HS-5 (cell line): ENCODE data around the gene SLC2A8.

ENCODE experiments used
- DNase-seq: peaks from one replicate; pipeline ENCODE4 v3.0.0-alpha.2; 2012; ENCODE audit warnings: low read depth

SLC2A8 gene

DNA sequence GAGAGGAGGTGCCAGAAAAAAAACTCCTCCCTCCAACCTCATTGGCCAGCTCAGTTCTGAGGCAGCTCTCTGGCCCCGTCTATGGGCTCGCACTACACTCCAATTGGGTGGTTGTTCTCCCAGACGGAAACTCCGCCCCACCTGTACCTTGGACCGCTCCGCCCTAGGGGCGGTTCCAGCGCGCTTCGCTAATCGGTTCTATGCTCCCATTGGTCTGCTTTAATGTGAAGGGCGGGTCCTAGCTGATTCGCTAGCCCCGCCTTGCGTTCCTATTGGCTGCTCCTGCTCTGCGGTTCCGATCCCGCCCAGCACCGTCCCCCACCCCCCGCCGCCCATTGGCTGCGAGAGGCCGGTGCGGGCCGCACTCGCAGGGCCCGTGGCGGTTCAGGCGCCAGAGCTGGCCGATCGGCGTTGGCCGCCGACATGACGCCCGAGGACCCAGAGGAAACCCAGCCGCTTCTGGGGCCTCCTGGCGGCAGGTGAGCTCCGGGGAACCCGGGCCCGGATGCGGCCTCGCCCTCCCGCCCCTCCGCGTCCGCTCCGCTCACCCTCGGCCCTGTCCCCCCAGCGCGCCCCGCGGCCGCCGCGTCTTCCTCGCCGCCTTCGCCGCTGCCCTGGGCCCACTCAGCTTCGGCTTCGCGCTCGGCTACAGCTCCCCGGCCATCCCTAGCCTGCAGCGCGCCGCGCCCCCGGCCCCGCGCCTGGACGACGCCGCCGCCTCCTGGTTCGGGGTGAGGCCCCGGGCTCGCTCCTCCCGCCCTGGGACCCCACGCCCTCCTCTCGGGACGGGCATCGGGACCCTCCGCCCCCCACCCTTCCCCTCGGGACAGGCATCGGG lies at the start of gene SLC2A8:
SLC2A8 (plus strand) TSS at position 362 of the 838 bp plus-strand sequence; CDS start at position 424, 62 bp downstream.
- peak; percentile 97 for DNase-seq

DNA sequence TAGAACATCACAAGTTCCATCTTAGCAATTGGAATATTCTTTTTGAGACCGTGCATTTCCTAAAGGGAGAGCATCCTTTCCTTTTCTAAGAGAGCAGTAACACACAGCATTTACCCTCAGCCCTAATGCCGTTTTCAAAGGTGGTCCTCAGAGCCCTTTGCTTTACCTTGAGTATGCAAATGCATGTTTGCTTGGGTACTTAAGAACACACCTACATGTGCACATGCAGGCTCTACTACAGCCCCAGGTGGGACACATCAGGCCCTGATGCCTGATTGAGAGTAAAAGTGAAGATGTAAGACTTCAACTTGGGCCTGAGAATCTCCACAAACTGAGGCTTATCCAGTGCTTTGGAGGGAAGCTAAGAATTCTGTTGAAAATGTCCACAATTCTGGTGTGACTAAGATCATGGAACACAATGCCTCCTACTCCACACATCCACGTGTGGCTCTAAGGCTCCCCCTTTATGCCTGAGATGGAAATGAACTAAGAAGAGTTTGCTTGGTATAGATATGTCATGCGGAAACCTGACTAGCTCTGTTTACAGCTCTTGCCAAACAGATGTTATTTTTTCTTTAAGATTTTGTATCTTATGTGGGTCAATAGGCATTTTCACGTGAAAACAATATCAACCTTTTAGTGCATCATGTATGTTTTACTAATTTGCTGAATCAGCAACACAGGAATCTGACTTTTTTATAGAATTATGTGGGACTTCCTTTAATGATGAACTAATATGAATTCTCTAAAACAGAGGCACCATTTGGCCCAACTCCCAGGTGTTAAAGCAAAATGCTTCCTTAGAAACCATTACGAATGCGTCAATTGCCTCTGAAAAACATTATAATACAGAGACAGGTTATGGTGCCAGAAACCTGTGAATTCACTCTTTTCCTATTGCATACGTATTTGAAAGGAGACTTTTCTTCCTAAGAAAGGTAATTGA lies 48.9 kb upstream of the SLC2A8 start:
- peak; percentile 9 for DNase-seq

- DNase-seq = no peak
Observed at GRCh38 chr9:127349483-127350113, 47.4 kb upstream of the SLC2A8 start.

DNA sequence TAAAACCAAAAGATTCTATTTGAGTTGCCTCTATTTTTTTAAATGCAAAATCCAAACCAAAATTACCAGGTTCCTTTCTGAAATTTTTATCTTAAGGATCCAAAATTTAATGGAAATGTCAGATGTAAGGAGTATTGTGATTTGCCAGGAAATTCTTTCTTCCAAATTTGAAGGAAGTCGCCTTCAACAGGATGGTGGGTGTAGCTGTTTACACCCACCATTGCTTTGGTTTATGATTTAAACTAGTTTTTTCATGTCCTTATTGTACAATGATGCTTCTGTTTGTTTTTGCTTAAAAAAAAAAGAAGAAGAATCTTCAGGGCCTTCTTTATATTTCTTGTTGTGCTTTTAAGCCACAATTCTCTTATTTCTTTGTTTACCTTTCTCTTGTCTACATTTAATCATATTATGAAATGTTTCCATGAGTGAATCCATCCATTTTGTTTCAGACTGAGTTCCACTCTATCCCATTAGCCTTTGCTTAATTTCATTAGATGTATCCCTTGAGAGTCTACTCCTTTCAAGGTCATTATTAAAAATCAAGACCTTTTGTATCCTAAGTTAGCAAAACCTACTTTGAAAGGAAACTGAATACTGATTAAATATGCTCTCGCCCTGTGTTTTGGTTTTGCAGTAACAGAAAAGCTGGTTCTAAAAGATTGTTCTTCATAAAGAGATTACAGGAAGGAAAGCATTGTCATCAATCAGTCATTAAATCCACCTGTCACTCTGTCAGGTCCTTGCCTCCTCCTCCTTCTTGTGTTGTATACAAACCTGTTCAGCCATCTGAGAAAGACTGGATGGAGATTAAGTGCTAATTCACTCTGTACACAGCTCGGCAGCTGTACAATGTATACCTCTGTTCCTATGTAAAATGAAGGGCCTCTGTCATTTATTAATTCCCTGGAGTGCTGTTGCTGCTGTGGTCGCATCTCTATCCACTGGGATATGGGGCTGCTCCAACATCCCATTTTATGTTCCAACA lies 45.5 kb upstream of the SLC2A8 start:
- DNase-seq = no peak

DNA sequence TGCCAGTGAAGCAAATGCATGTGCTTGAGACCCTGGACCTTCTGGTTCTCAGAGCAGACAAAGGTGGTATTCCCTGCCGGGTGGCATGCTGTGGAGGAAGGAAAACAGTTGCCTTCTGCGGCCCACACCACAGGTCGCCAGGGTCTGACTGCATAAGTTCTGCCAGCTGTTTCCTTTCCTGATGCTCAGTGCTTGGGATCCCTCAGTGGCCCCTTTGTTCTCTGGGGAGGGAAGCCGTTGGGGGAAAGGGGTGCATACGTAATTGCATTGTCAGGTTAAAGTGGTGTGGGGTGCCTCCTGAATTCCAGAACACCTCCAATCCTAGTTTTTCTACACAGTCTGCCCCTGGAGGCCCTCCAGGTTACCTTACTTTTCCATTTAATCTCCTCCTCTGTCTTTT lies 43.1 kb upstream of the SLC2A8 start:
- DNase-seq = no peak

DNA sequence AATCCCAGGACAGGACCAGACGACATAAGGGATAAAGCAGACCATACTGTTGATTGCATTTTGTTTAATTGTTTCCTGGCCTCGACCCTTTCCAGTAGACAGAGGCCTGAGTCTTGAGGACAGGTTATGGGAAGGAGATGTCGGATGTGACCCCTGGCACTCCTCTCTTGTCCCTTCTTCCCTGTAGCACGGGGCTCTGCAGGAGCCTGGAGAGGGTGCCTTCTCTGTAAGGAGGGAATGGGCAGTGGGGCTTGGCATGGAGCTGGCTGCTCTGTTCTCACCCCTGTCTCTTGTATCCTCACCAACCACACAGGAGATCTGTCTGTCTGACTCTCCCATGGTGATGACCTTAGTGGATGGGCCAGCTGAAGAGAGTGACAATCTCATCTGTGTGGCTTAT lies 40.1 kb upstream of the SLC2A8 start:
- DNase-seq = no peak

DNA sequence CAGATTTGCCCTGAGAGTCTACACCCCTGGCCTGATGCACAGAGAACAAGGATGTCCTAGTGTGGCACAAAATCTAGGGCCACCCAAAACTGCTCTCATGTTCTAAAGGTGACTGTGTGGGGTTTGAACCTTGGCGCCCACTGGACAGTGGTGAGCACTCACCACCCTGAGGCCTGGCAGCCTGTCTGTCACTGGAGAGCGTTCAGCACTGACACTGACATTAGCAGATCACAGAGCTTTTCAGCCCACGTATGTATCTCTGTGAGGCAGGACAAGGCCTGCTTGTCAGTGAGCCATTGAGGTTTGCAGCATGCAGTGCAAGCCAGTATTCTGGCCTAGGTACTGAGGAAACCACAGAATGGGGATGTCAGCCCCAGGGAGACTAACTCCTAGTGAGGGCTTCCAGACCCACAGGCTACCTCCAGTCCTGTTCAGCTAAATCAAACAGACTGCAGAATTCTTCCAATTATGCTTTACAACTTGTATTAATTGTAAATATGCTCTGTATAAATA lies 38.9 kb upstream of the SLC2A8 start:
- no peak for DNase-seq

- no peak for DNase-seq
Observed at GRCh38 chr9:127358770-127359169, 38.2 kb upstream of the SLC2A8 start.

DNA sequence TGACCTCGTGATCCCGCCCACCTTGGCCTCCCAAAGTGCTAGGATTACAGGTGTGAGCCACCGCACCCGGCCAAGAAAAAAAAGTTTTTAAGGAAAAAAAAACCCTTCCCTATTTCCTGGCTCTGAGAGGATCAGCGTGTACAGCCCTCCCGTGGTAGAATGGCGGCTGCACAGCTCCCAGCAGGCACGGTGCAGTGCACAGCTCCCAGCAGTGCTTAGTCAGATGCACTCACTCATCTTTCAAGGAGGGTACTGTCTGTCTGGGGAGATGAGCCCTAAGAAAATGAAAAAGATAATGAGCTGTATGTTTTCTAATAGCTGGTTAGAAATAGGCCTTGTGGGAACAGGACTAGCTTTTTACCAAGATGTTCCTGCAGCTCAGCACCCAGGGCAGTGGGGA lies 36.7 kb upstream of the SLC2A8 start:
- DNase-seq = no peak

- no peak for DNase-seq
Observed at GRCh38 chr9:127360829-127361228, 36.1 kb upstream of the SLC2A8 start.

DNA sequence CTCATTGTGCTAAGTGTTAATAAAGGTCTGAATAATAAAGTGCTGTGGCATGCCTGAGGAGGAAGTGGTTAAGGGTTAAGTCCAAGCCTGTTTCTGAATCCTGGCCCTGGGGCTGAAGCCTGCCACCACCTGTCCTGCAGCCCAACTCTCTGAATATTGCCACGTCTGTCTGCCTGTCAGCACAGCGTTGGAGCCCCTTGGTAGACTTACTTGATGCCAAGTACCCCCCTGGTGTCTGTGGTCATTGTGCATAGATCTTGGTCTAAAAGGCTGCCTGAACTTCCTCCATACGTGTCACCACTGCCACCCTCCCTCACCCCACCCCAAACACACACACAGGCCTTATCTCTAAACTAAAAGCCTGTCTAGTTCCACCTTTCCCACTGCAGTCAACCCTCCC lies 35.4 kb upstream of the SLC2A8 start:
- DNase-seq = no peak

DNA sequence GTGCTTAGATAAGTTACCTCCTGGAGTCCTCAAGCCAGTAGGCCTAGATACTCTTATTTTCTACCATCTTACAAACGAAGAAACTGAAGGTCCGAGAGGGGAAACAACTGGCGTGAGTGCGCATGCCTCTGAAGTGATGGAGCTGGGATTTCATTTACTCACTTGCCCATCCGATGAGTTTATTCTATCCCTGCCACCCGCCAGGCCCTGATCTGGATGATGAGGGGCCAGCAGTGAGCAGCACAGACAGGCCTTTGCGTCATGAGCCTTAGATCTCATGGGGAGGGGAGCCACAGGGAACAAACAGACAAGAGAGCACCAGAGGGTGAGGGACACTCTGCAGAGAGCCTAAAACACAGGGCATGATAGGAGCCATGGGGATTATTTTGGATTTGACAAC lies 34.1 kb upstream of the SLC2A8 start:
- no peak for DNase-seq

DNA sequence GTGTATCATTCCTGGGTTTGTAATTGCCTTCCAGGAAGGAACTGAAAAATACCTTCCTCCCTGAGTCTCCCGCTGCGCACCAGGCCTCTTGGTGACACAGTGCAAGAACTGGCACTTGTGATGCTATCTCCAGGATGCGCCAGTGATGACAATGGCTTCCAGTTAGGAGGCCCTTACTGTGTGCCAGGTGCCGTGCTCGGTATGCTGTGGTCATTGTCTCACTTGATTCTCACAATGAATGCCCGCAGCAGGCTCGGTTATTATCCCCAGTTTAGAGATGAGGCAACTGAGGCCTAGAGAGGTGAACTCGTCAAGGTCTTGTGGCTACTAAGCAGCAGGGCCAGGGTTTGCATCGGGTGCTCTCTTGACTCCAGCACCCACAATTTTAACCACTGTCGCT lies 31.5 kb upstream of the SLC2A8 start:
- DNase-seq = no peak

GRCh38 chr9:127366594-127366993 lies 30.4 kb upstream of the SLC2A8 start:
- no peak for DNase-seq

GRCh38 chr9:127368852-127369402 lies 28.0 kb upstream of the SLC2A8 start:
- DNase-seq = no peak

GRCh38 chr9:127369428-127369827 lies 27.5 kb upstream of the SLC2A8 start:
- no peak for DNase-seq

- DNase-seq = no peak
Observed at GRCh38 chr9:127370147-127370579, 26.8 kb upstream of the SLC2A8 start.

DNA sequence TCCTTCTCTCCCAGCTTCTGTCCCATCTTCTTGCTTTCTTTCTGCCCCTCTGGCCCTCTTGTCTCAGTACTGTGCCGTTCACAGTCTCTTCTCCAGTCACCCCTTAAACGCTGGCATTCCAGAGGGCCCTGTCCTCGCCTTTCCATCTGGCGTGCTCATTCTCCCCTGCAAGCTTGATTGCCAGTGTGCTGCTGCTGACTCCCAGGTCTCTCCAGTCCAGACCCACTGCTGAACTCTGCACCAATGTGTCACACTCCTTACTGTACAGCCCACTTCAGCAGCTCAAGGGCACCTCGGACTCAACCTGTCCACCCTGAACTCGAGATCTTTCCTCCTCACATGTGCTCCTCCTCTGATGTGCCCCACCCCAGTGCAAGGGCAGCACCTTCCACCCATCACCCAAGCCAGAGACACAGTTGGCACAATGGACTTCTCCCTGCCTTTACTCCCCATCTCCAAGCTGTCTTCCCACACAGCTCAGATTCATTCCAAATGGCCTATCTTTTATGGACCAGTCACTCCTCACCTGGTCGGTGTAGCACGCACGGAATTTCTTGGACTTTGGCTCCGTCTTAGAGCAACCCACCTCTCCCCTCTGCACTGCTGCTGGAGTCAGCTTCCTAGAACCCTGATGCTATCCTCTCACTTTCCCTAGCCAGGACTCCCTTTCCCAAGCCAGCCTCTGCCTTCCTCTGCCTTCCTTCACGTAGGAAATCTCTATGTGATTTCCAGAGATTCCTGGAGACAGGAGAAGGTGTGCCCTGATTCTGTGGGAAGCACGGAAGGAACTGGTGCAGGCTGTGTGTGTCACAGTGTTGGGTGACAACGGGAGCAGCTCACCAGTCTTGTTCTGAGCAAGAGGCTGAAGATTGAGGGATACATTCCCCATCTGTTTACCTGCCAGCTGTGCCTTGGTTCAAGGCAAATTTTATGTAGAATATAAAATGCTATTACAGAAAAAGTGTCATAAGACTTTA lies 26.0 kb upstream of the SLC2A8 start:
- no peak for DNase-seq

DNA sequence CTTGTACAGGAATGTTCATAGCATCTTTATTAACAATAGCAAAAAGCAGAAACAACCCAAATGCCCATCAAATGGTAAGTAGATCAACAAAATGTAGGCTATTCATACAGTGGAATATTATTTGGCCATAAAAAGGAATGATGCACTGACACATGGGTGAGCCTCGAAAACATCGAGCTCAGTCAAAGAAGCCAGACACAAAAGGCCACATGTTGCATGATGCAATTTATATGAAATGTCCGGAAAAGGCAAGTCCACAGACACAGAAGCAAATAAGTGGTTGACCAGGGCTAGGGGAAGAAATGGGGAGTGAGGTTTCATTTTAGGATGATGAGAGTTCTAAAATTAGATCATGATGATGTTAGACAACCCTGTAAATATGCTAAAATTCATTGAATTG lies 16.5 kb upstream of the SLC2A8 start:
- no peak for DNase-seq
